OCI-M2 (cell line): ENCODE data around the gene UGT8.
"Not testable (repeated sequence)": the region's sequence is repeated elsewhere in the genome, so short reads cannot be mapped to it uniquely, and the experiment has no call there.

Experiments
- DNase-seq: peaks from one replicate; lab custom pipeline; 2025; ENCODE audit not compliant: unreplicated experiment; lab: John Stamatoyannopoulos, UW

UGT8 gene

GRCh38 chr4:114606245-114606644 lies 7.6 kb downstream of the UGT8 start:
- DNase-seq, result no peak

- DNase-seq, result no peak
Observed at GRCh38 chr4:114607056-114607455, 8.4 kb downstream of the UGT8 start.

- DNase-seq, result no peak
Observed at GRCh38 chr4:114613560-114613959, 15.0 kb downstream of the UGT8 start.

GRCh38 chr4:114615435-114615834 lies 16.8 kb downstream of the UGT8 start:
- no peak for DNase-seq

- not testable (repeated sequence) for DNase-seq
Observed at GRCh38 chr4:114616036-114616435, 17.4 kb downstream of the UGT8 start.

DNA sequence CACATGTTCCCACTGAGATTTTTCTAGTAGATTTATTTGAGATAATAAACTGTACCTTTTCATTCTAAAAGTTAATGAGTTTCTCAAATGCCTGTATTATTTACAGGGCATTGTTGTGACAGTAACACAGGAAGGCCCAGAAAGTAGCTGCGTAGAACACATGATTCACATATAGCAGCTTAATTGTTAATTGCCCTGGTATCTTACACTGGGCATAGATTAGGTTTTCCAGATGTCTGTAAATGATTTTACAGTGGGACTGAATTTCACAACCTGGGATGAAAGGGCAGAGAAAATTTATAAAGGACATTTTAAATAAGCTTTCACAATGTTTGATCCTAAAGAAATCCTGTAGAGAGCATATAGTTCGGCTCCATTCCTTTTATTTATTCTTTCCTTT lies 27.6 kb downstream of the UGT8 start:
- DNase-seq, result no peak

- DNase-seq, result no peak
Observed at GRCh38 chr4:114636192-114636935, 37.8 kb downstream of the UGT8 start.

DNA sequence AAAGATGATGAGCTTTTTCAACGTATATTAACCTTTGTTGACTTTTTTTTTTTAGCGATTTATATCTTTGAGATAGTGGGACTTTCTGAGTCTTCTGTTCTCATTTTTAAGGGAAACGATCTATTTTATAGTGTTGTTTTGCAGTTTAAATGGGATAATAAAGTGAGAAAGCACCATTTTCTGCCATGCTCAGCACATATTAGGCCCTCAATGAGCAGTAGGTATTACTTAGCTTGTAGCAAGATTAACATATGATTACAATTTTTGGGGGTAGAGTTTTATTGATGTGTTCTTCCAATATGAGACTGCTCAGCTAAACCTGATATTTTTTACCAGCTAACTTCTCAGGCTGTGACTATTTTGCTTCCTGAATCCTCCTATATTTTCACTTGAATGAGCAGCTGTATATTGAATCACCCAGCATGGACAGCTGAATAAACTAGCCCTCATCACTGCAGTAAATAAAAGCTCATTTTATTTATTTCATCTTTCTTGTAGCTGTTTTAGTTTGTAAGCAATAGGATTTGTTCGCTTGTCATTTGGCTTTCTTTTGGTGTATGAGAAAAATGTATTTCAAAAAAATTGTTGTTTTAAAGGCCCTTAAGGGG lies 43.7 kb downstream of the UGT8 start:
- no peak for DNase-seq

- no peak for DNase-seq
Observed at GRCh38 chr4:114649908-114650307, 51.3 kb downstream of the UGT8 start.

- DNase-seq, result no peak
Observed at GRCh38 chr4:114653675-114654074, 55.1 kb downstream of the UGT8 start.

DNA sequence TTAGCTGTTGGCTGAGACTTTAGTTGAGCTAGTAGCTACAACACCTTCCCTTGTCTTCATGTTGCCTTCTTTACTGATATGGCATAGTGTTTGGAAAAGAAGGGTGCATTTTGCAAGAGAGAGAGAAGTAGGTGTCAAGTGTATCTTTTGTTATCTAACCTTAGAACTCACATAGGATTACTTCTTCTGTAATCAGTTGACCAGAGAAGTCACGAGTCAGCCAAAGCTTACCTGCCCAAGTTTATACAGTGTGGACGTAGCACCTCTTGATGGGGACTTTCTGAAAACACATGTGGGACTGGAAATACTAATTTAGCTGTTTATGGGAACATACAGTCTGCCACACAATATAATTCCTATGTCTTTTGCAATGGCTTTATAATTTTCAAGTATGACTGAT lies 56.0 kb downstream of the UGT8 start:
- no peak for DNase-seq

DNA sequence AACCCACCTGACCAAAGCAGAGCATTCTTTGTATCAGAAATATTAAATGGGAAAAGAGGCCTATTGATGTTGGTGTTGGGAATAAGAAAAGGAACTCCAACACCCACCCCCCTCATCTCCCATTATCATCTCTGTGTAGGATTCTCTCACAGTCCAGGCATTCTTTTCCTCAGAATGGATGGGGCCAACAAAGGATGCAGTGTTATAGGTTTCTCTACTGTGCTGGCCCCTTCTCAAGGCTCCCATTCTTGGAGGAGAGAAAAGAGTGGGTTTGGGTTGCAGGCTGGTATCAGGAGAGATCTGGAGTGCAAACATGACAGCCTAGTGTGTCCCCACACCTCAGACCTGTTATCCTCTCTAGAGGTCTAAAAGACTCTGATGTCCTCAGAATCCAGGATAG lies 59.6 kb downstream of the UGT8 start:
- DNase-seq, result no peak

- no peak for DNase-seq
Observed at GRCh38 chr4:114658776-114659175, 60.2 kb downstream of the UGT8 start.

DNA sequence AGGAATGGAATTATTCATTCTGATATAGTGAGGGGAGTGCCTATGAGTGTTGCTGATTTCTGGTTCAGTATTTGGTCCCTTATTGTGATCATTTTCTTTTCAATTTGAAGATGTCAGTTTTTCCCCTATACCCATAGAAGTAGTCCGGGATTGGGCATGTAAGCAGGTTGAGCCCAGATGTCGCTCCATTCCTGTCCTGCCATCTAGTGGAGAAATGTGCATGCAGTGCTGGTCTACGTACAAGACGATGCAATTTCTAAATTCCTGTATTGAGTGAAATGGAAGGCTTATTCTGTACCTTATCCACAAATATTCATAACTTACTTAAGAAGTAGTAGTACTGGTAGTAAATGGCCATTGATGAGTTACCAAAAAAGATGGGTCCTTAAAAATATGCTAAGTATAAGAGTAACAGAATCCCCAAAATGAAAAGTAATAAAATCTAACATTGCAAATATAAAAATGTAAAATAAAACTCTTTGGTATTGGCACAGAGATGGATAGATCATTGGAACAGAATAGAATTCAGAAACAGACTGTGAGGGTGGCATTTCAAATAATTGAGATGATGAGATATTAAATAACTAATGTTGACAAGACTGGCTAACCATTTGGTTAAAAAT lies 60.9 kb downstream of the UGT8 start:
- no peak for DNase-seq

GRCh38 chr4:114663083-114663482 lies 64.5 kb downstream of the UGT8 start:
- no peak for DNase-seq

DNA sequence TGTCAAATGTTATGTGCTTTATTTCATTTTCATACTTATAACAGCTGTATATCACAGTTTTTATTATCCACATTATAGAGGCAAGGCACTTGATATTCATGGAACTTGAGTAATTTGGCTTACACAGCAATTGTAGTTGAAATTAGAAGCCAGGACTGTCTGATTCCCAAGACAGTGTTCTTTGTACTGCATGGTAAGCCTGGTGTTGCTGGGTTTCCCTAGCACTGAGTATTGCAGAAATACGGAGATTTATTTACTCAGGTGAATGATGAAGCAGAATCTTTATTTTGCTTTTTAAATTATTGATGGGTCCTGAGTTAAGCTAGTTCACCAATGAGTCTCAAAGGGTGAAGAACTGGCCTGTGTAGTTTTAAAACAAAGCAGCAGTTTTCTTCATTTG lies 70.0 kb downstream of the UGT8 start:
- no peak for DNase-seq

GRCh38 chr4:114670733-114671132 lies 72.1 kb downstream of the UGT8 start:
- not testable (repeated sequence) for DNase-seq

GRCh38 chr4:114673306-114673705 lies 74.7 kb downstream of the UGT8 start:
- no peak for DNase-seq

- no peak for DNase-seq
Observed at GRCh38 chr4:114674080-114674479, 75.5 kb downstream of the UGT8 start.

- DNase-seq, result no peak
Observed at GRCh38 chr4:114677346-114677979, 78.9 kb downstream of the UGT8 start.

GRCh38 chr4:114684462-114684861 lies 85.9 kb downstream of the UGT8 start:
- no peak for DNase-seq

GRCh38 chr4:114688059-114688458 lies 89.5 kb downstream of the UGT8 start:
- DNase-seq, result no peak
